ENCODE results near the gene PHKB. TPM values are rescaled to one million over a fixed set of nuclear protein-coding genes. Genes with fewer than 3 reads are reported as not detected.
A peak's percentile ranks its signal among the peaks of the same experiment; 100 is the strongest.

Gene PHKB
- total and polyA plus RNA-seq, 2 donors (not counting 3 experiments of a cell fraction or from before 2014, with no cell fraction given) = 30.1 to 61.0 TPM

DNA sequence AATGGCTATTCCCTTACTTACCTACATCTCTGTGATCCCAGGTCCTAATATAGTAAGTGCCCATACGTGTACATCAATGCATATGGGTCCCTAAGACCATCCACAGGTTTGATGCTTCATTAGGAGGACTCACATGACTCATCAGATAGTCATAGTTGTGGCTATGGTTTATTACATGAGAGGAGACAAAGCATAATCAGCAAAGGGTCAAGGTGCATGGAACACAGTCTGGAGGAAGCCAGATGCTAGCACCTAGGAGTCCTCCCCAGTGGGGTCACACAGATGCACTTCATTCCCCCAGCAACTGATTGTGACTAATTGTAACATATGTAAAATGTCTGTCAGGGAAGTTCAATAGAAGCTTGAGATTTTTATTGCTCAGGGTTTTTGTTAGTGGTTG lies 42.8 kb downstream of the PHKB start:
- TF ChIP-seq JUN (IDR thresholded peaks at IDR 0.05; ENCODE audit: borderline replicate concordance, insufficient read depth, insufficient read length, low read depth) (peak; percentile 49), POLR2A (IDR thresholded peaks at IDR 0.05; ENCODE audit: low read depth, low read length) (no peak), FOS (IDR thresholded peaks at IDR 0.05; ENCODE audit: borderline replicate concordance, insufficient read depth, low read length) (peak; percentile 20), GATA2 (IDR thresholded peaks at IDR 0.05; ENCODE audit: insufficient read depth, insufficient read length, low read depth, low read length) (no peak), POLR2AphosphoS5 (IDR thresholded peaks at IDR 0.05; ENCODE audit: insufficient read depth, low read depth, low read length) (no peak), MYC (IDR thresholded peaks at IDR 0.05; ENCODE audit: low read depth, low read length) (no peak), EZH2 (IDR thresholded peaks at IDR 0.05; ENCODE audit: borderline replicate concordance, low read depth, low read length, severe bottlenecking) (no peak)
- TF ChIP-seq, protein P1, sequence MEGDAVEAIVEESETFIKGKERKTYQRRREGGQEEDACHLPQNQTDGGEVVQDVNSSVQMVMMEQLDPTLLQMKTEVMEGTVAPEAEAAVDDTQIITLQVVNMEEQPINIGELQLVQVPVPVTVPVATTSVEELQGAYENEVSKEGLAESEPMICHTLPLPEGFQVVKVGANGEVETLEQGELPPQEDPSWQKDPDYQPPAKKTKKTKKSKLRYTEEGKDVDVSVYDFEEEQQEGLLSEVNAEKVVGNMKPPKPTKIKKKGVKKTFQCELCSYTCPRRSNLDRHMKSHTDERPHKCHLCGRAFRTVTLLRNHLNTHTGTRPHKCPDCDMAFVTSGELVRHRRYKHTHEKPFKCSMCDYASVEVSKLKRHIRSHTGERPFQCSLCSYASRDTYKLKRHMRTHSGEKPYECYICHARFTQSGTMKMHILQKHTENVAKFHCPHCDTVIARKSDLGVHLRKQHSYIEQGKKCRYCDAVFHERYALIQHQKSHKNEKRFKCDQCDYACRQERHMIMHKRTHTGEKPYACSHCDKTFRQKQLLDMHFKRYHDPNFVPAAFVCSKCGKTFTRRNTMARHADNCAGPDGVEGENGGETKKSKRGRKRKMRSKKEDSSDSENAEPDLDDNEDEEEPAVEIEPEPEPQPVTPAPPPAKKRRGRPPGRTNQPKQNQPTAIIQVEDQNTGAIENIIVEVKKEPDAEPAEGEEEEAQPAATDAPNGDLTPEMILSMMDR (IDR thresholded peaks at IDR 0.05; ENCODE audit: extremely low read depth in 1 of 2, insufficient read depth in 1 of 2, low read depth in 1 of 2, low read length in 2 of 2) = no peak
- TF ChIP-seq, protein P2, sequence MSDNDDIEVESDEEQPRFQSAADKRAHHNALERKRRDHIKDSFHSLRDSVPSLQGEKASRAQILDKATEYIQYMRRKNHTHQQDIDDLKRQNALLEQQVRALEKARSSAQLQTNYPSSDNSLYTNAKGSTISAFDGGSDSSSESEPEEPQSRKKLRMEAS (IDR thresholded peaks at IDR 0.05; ENCODE audit: insufficient read depth, insufficient read length) = no peak
- Histone ChIP-seq H3K4me3 (replicated peaks in 1 of 3; ENCODE audit: insufficient read depth in 1 of 3, low read depth in 1 of 3, low read length in 3 of 3) (no peak overlapping the region), H3K27me3 (ENCODE audit: control insufficient read depth in 2 of 2, insufficient read depth in 2 of 2, low read length in 2 of 2) (no peaks in the 10 kb centered on the region), H2AFZ (ENCODE audit: low read depth, low read length) (no peak overlapping the region), H3K4me2 (ENCODE audit: insufficient read depth, low read length) (no peak overlapping the region), H3K9me1 (replicated peaks; ENCODE audit: control insufficient read depth, extremely low read depth, insufficient read depth, low read length) (no peaks in the 10 kb centered on the region), H3K9ac (replicated peaks; ENCODE audit: extremely low read depth, insufficient read depth, low read length) (no peak overlapping the region), H3K79me2 (ENCODE audit: control insufficient read depth, insufficient read depth, low read length) (no peaks in the 10 kb centered on the region), H4K20me1 (replicated peaks; ENCODE audit: control insufficient read depth, extremely low read depth, insufficient read depth, low read length) (no peaks in the 10 kb centered on the region), H3K36me3 (ENCODE audit: control insufficient read depth in 2 of 2, extremely low read depth in 1 of 2, insufficient read depth in 2 of 2, low read length in 2 of 2) (peaks cover 10 to 15% of the 10 kb centered on the region in 2 experiments), H3K27ac (ENCODE audit: insufficient read depth, low read depth, low read length) (no peak overlapping the region), H3K9me3 (replicated peaks; ENCODE audit: control insufficient read depth, insufficient read depth, low read length) (no peaks in the 10 kb centered on the region), H3K4me1 (ENCODE audit: control insufficient read depth, extremely low read depth, insufficient read depth, low read length) (no peaks in the 10 kb centered on the region)
- intact Hi-C loops (cut with micrococcal nuclease) = no loop called here
- peak; percentile 16 for DNase-seq (ENCODE audit: low read depth, low spot score)
- ChIA-PET CTCF (no interaction called here), POLR2A (no interaction called here)
- no peak for FAIRE-seq
- dilution Hi-C loops (cut with MboI; ENCODE audit: extremely low pct_ligation_motif_present, low sequenced_read_pairs) = no loop called here
- no TSS peak for BruUV-seq (replicated peaks)

Data from endothelial cell of umbilical vein (primary cell).